CD4-positive, alpha-beta T cell treated with Interleukin-4 for 4 hours (primary cell): ENCODE data around the gene AARS2.
A peak's percentile ranks its signal among the peaks of the same experiment; 100 is the strongest.

Experiments used
- DNase-seq: peaks from one replicate; pipeline ENCODE4 v3.0.0-alpha.2; 2020

Gene AARS2

DNA sequence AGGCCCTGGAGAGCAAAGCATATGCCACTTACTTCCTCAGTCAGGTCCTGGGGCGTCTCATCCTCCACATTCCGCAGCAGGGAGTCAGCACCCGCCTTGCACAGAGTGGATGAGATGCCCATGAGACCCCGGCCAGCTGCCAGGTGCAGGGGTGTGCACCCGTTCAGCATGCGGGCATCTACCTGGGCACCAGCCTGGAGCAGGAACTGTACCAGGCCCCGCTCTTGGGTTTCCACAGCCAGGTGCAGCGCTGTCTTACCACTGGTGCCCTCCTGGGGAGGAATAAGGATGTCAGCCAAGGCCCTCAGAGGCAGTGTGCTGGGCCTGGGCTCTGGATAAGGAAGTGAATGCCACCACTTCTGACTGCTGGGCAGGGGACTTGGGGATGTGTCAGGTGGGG lies 53.1 kb downstream of the AARS2 start:
- DNase-seq: no peak

- DNase-seq: no peak
These were observed 54.2 kb downstream of the AARS2 start for GRCh38 chr6:44258921-44259320.

- no peak for DNase-seq
These were observed 54.8 kb downstream of the AARS2 start for GRCh38 chr6:44258325-44258863.

DNA sequence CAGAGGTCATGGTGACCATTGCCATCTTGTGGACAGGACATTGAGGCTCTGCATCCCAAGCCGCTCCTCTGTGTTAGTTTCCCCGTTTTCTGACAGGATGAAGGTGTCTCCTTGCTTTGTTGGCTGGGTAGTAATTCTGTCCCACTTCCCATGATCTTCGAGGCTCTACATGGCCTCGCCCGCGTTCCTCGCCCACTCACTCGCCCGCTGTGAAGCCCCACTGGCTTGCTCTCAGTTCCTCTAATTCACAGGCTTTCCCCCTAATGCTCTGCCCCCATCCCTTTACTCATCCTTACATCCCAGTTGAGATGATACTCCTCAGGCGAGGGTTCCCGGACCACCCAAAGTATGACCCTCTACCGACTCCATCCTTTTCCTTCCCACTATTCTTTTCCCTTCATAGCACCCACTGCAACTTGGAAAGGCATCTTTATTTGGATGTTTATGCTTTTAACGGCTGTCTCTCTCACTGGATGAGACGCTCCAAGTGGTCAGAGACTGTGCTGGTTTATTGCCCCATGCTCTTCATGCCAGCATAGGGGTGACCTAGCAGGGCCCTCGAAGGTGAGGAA lies 55.3 kb downstream of the AARS2 start:
- no peak for DNase-seq

DNA sequence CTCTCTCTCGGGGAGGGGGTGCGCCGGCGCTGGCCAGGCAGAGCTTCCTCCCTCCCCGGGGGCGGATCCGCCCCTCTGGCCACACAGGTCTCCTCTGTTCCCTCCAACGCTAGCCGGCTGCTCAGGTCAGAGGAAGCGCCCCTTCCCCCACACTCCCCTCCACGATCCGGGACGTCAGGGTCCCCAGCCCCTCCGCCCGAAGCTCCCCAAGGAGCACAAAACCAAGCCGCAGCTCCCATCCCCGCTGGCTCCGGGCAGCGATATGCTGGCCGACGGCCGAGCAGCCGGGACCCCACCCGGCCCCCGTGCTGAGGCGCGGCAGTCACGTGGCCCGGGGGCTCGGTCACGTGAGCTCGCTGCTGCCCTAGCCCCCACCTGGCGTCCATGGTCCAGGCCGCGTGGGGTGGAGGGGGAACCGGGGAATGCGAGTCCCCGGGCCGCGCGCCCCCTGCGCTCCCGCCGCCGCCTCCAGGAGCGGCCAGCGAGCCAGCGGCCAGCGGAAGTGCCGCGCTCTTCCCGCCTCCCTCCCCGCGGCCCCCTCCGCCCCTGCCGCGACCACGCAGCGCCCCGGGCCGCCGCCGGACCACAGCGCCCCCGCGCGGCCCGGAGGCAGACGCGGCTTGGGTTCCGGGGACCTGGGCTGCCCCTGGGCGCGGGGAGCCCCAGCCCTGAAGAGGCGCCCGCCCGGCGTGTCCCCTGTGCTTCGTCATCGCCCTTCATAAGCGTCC lies 56.0 kb downstream of the AARS2 start, which contains the start of gene SLC35B2:
Gene SLC35B2, minus strand, starts transcription at position 504 of the 728 bp plus-strand sequence. Its CDS starts 118 bp downstream, at position 386.
- peak; percentile 57 for DNase-seq

- DNase-seq: no peak
These were observed 56.4 kb downstream of the AARS2 start for GRCh38 chr6:44256775-44257024.

DNA sequence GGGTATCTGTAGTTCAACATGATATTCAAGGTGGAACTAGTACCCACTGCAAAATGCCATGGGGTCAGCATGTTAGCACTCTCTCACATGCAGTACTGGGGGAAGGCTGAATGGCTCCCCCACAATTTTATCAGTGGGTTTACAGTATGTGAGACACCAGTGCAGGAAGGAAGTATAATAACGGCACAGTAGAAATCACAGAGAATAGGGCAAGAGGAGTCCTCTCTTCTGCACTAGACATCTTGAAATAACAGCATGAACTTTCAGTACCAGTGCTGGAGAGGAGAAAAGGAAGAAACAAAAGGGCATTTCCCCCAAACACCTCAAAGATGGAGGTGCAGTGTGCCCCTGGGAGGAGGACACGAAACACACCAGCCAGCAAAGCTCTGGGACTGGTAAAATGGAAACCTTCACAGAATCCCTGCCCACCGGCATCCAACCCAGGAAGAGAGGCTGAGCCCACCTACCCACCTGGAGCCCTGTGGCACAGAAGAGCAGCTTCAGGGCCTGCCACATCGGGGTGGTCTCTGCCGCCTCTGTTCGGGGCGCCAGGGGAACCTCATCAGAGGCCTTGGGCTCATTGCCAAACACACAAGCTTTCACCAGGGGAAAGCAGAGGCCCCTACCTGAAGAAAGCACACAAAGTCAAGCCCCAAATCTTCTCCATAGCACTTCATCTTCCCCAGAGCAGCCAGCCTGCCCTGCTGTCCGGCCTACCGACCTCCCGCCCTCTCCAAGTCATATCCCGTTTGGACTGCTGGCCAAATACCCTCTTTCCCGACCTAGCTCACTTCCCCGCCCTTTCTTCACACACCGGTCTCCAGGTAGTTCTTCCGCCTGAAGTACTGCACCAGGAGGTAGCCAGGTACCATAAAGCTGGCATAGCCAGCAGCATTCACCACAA lies 57.0 kb downstream of the AARS2 start:
- DNase-seq: no peak

DNA sequence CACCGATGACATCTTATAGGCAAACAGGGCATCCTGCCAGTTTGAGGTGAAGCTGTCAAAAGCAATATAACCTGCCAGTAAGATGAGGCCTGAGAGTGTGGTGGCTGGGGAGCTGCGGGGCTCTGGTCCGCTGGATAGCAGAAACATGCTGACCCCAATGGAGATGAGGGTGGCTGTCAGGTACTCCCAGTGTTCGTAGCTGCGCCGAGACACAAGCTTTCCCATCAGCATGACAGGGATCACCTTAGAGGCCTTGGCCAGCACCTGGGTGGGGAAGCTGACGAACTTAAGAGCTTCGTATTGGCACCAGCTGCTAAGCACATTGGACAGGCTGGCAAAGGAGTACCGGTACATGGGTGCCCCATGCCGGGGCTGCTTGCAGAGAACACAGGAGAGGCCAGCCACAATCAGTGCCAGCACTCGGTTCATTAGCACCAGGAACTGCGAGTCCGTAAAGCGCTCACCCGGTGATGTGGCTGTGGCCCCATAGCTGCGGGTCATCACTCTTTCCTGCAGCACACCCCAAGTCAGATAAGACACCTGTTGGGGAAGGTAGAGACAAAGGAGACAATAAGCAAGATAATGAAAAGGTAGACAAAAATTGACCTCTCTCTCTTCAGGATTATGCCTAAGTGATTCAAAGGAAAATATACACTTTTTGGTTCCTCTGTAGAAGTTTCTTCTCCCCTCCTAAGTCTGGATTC lies 57.9 kb downstream of the AARS2 start:
- DNase-seq: no peak

GRCh38 chr6:44254191-44255104 lies 58.7 kb downstream of the AARS2 start:
- no peak for DNase-seq

GRCh38 chr6:44253307-44254101 lies 59.6 kb downstream of the AARS2 start:
- peak; percentile 60 for DNase-seq

GRCh38 chr6:44251576-44252524 lies 61.3 kb downstream of the AARS2 start:
- no peak for DNase-seq

DNA sequence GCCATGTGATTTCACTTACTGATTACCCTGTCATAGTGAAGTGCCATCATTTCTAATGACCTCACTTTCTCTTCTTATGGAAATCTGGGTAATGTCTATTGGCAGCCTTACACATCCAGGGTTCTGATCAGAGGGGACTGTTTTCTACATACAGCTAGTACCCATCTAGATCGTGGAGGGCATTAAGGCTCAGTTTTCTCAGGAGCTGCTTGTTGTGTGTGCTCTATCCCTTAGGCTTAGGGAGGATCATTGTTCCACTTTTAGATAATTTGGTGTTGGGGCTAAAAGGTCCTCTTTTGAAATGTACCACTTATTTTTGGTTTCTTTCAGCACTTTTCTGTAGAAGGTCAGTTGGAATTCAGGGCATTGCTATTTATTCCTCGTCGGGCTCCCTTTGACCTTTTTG lies 62.4 kb downstream of the AARS2 start:
- DNase-seq: no peak

DNA sequence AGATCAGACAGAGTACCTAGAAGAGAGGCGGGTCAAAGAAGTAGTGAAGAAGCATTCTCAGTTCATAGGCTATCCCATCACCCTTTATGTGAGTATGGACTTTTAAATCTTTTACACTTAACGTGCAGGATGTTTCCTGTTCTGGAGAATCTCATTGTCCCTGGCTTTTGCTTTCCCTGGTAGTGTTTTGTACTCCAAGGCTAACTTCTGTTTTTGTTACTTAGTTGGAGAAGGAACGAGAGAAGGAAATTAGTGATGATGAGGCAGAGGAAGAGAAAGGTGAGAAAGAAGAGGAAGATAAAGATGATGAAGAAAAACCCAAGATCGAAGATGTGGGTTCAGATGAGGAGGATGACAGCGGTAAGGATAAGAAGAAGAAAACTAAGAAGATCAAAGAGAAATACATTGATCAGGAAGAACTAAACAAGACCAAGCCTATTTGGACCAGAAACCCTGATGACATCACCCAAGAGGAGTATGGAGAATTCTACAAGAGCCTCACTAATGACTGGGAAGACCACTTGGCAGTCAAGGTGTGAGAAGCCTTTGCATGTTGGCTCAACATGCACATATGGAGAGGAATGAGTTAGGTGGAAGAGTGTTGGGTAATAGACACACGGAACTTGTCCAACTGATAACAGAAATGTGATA lies 63.0 kb downstream of the AARS2 start:
- DNase-seq: no peak
